ENCODE results near the gene REEP5.
"Not testable (repeated sequence)": the region's sequence is repeated elsewhere in the genome, so short reads cannot be mapped to it uniquely, and the experiment has no call there.

Gene REEP5

GRCh38 chr5:112960863-112961504, 39.0 kb upstream of the REEP5 start:
- intact Hi-C loops (cut with DNase I; ENCODE audit: low total_unique reads): loop anchor here (5.0 kb wide), 1 partner anchor 99 kb away; the partner anchor contains the start of gene SRP19
- H3K4me3 ChIP-seq: no peak overlapping the region
- no peaks in the 10 kb centered on the region for H3K36me3 ChIP-seq
- no peaks in the 10 kb centered on the region for H3K9me3 ChIP-seq
- no peak overlapping the region for H3K27ac ChIP-seq
- H3K27me3 ChIP-seq: no peaks in the 10 kb centered on the region
- peaks cover 0 to 51% (median 39%) of the 10 kb centered on the region in 4 donors for H3K4me1 ChIP-seq
- DNase-seq: no peak
- no peak for TF ChIP-seq CTCF (IDR thresholded peaks at IDR 0.05)

GRCh38 chr5:112960315-112960714, 38.3 kb upstream of the REEP5 start:
- H3K36me3 ChIP-seq: no peaks in the 10 kb centered on the region
- intact Hi-C loops (cut with DNase I; ENCODE audit: low total_unique reads): loop anchor here (5.0 kb wide), 1 partner anchor 98 kb away; the partner anchor contains the start of gene SRP19
- H3K9me3 ChIP-seq: no peaks in the 10 kb centered on the region
- no peak overlapping the region for H3K4me3 ChIP-seq
- H3K27me3 ChIP-seq: no peaks in the 10 kb centered on the region
- peaks cover 0 to 51% (median 39%) of the 10 kb centered on the region in 4 donors for H3K4me1 ChIP-seq
- no peak for DNase-seq
- TF ChIP-seq CTCF (IDR thresholded peaks at IDR 0.05): no peak
- no peak overlapping the region for H3K27ac ChIP-seq

GRCh38 chr5:112959872-112960271, 37.8 kb upstream of the REEP5 start:
- H3K36me3 ChIP-seq, H3K4me3 ChIP-seq, H3K9me3 ChIP-seq, DNase-seq, H3K27me3 ChIP-seq: not testable (repeated sequence)
- peak overlapping the region in 1 of 2 donors; percentile 38 for H3K27ac ChIP-seq
- intact Hi-C loops (cut with DNase I; ENCODE audit: low total_unique reads): loop anchor here (5.0 kb wide), 1 partner anchor 98 kb away; the partner anchor contains the start of gene SRP19
- H3K4me1 ChIP-seq: peaks cover 0 to 51% (median 39%) of the 10 kb centered on the region in 4 donors

GRCh38 chr5:112958093-112959088, 36.4 kb upstream of the REEP5 start:
- peak overlapping the region; percentile 31 to 38 for H3K27ac ChIP-seq
- H3K36me3 ChIP-seq: no peaks in the 10 kb centered on the region
- intact Hi-C loops (cut with DNase I; ENCODE audit: low total_unique reads): no loop called here
- no peaks in the 10 kb centered on the region for H3K9me3 ChIP-seq
- H3K4me3 ChIP-seq: no peak overlapping the region
- DNase-seq: peak; percentile 48 to 73
- TF ChIP-seq CTCF (IDR thresholded peaks at IDR 0.05): no peak
- H3K4me1 ChIP-seq: peaks cover 0 to 41% (median 35%) of the 10 kb centered on the region in 4 donors
- no peaks in the 10 kb centered on the region for H3K27me3 ChIP-seq

GRCh38 chr5:112957036-112957808, 35.2 kb upstream of the REEP5 start:
- no peaks in the 10 kb centered on the region for H3K9me3 ChIP-seq
- peaks cover 0 to 38% (median 31%) of the 10 kb centered on the region in 4 donors for H3K4me1 ChIP-seq
- DNase-seq: no peak
- H3K36me3 ChIP-seq: no peaks in the 10 kb centered on the region
- H3K27me3 ChIP-seq: no peaks in the 10 kb centered on the region
- H3K4me3 ChIP-seq: no peak overlapping the region
- TF ChIP-seq CTCF (IDR thresholded peaks at IDR 0.05): no peak
- intact Hi-C loops (cut with DNase I; ENCODE audit: low total_unique reads): no loop called here
- no peak overlapping the region for H3K27ac ChIP-seq
